Measurements from ENCODE around the gene MOBP. TPM values are rescaled to one million over a fixed set of nuclear protein-coding genes. Genes with fewer than 3 reads are reported as not detected.
"Not testable (repeated sequence)": the region's sequence is repeated elsewhere in the genome, so short reads cannot be mapped to it uniquely, and the experiment has no call there.

Gene MOBP
- total RNA-seq, 1 donor from 2014 or later: 0.13 TPM

- H3K27me3 Mint-ChIP-seq: peaks cover 10% of the 10 kb centered on the region
- no peaks in the 10 kb centered on the region for H3K4me1 Mint-ChIP-seq
- no peaks in the 10 kb centered on the region for H3K9me3 Mint-ChIP-seq
- no peak for TF ChIP-seq CTCF (IDR thresholded peaks at IDR 0.05)
- no peaks in the 10 kb centered on the region for H3K36me3 Mint-ChIP-seq (ENCODE audit: low read depth)
- intact Hi-C loops (cut with micrococcal nuclease): loop anchor here (1.0 to 2.0 kb wide), 3 partner anchors 32 to 869 kb away; no protein-coding TSS in a partner anchor
- DNase-seq: no peak
- ChIA-PET POLR2A (interaction anchor here (1.4 kb wide), 1 partner anchor 42 kb away, joined by 4 read pairs; the partner anchor contains the start of gene RPSA), CTCF (interaction anchor here (1.2 to 2.0 kb wide), 2 partner anchors 8 to 731 kb away, joined by 3 to 8 read pairs; no protein-coding TSS in a partner anchor)
- no peak overlapping the region for H3K4me3 Mint-ChIP-seq
- H3K27ac Mint-ChIP-seq: no peak overlapping the region
- ATAC-seq (ENCODE audit: low read depth): no peak
Measured at GRCh38 chr3:39448506-39449233, 18.8 kb upstream of the MOBP start.

GRCh38 chr3:39449796-39450195, 17.7 kb upstream of the MOBP start:
- TF ChIP-seq CTCF (IDR thresholded peaks at IDR 0.05): no peak
- Mint-ChIP-seq H3K9me3 (no peaks in the 10 kb centered on the region), H3K4me3 (no peak overlapping the region), H3K4me1 (no peaks in the 10 kb centered on the region), H3K27ac (no peak overlapping the region), H3K27me3 (peaks cover 10% of the 10 kb centered on the region), H3K36me3 (ENCODE audit: low read depth) (no peaks in the 10 kb centered on the region)
- ChIA-PET POLR2A (no interaction called here), CTCF (no interaction called here)
- intact Hi-C loops (cut with micrococcal nuclease): loop anchor here (2.0 kb wide), 1 partner anchor 33 kb away; no protein-coding TSS in a partner anchor
- DNase-seq (no peak), ATAC-seq (ENCODE audit: low read depth) (no peak)

GRCh38 chr3:39453134-39453533, 14.3 kb upstream of the MOBP start:
- no peak for TF ChIP-seq CTCF (IDR thresholded peaks at IDR 0.05)
- Mint-ChIP-seq H3K9me3 (no peaks in the 10 kb centered on the region), H3K4me1 (no peaks in the 10 kb centered on the region), H3K36me3 (ENCODE audit: low read depth) (no peaks in the 10 kb centered on the region), H3K27me3 (peaks cover 13% of the 10 kb centered on the region), H3K27ac (no peak overlapping the region), H3K4me3 (no peak overlapping the region)
- DNase-seq (no peak), ATAC-seq (ENCODE audit: low read depth) (no peak)
- intact Hi-C loops (cut with micrococcal nuclease): no loop called here
- ChIA-PET POLR2A (no interaction called here), CTCF (no interaction called here)

- ATAC-seq (ENCODE audit: low read depth); DNase-seq; H3K27ac Mint-ChIP-seq; H3K4me3 Mint-ChIP-seq; POLR2A ChIA-PET; H3K9me3 Mint-ChIP-seq; H3K36me3 Mint-ChIP-seq (ENCODE audit: low read depth); intact Hi-C loops (cut with micrococcal nuclease); H3K4me1 Mint-ChIP-seq: not testable (repeated sequence)
- CTCF ChIA-PET: interaction anchor here (2.2 kb wide), 1 partner anchor 7 kb away, joined by 6 read pairs; no protein-coding TSS in a partner anchor
- H3K27me3 Mint-ChIP-seq: peaks cover 13% of the 10 kb centered on the region
Measured at GRCh38 chr3:39453872-39454271, 13.6 kb upstream of the MOBP start.

GRCh38 chr3:39454591-39455217, 12.8 kb upstream of the MOBP start:
- no peak for ATAC-seq (ENCODE audit: low read depth)
- Mint-ChIP-seq H3K4me3 (no peak overlapping the region), H3K9me3 (no peaks in the 10 kb centered on the region), H3K4me1 (no peaks in the 10 kb centered on the region), H3K27me3 (peaks cover 14% of the 10 kb centered on the region), H3K36me3 (ENCODE audit: low read depth) (no peaks in the 10 kb centered on the region), H3K27ac (no peak overlapping the region)
- DNase-seq: no peak
- POLR2A ChIA-PET: no interaction called here
- no peak for TF ChIP-seq CTCF (IDR thresholded peaks at IDR 0.05)
- CTCF ChIA-PET: interaction anchor here (2.2 kb wide), 1 partner anchor 8 kb away, joined by 6 read pairs; no protein-coding TSS in a partner anchor
- intact Hi-C loops (cut with micrococcal nuclease): no loop called here

Measured in activated B cell treated with CpG ODN at 0.5 μM for 24 hours (primary cell).